SK-N-SH (cell line): ENCODE measurements around the gene OR2J2.

Source experiments
- CTCF ChIP-seq: fragments of 200-600 bp; sonication (generic); IDR thresholded peaks from 2 replicates; pipeline ENCODE4 v1.6.1; 2017; ENCODE audit warnings: antibody characterized with exemption, mild to moderate bottlenecking, moderate library complexity
- GABPA ChIP-seq: IDR thresholded peaks from 2 replicates; pipeline ENCODE4 v1.4.0; 2012; ENCODE audit warnings: low read depth, mild to moderate bottlenecking
- SIN3A ChIP-seq: IDR thresholded peaks from 2 replicates; pipeline ENCODE4 v1.6.1; 2012; ENCODE audit warnings: low read depth, mild to moderate bottlenecking, low read length, moderate library complexity, borderline replicate concordance

GRCh38 chr6:29211488-29211887 lies 40.8 kb downstream of the OR2J2 start:
- TF ChIP-seq CTCF (no peak), SIN3A (no peak), GABPA (no peak)
